Activated naive CD4-positive, alpha-beta T cell treated with anti-CD3 and anti-CD28 coated beads, Interleukin-2, amount 50 U/mL, for 72 hours (primary cell): ENCODE results near the gene PLAAT5. TPM values are rescaled to one million over a fixed set of nuclear protein-coding genes. Genes with fewer than 3 reads are reported as not detected.

Experiments
- ATAC-seq, 2 donors: fragments of 150-1000 bp; cut with Tn5 transposase; 2 replicates each; pipeline ENCODE4 v1.10.0; 2021; ENCODE audit warnings: mild to moderate bottlenecking in 2 of 2, moderate library complexity in 2 of 2
- DNase-seq, 2 donors: peaks; one replicate each; pipeline ENCODE4 v3.0.0; 2021 to 2022; ENCODE audit warnings: low spot score in 2 of 2
- H3K27ac Mint-ChIP-seq, 2 donors: one replicate each; pipeline ENCODE4 v1.8.0; 2022; ENCODE audit warnings: mild to moderate bottlenecking in 2 of 2, mixed read lengths in 2 of 2
- H3K36me3 Mint-ChIP-seq, 2 donors: one replicate each; pipeline ENCODE4 v1.8.0; 2022; ENCODE audit warnings: mixed read lengths in 2 of 2
- H3K9me3 Mint-ChIP-seq, 2 donors: one replicate each; pipeline ENCODE4 v1.8.0; 2022; ENCODE audit warnings: mixed read lengths in 2 of 2
- total RNA-seq, 2 donors: library from RNA; stranded (reverse); gene quantifications; one replicate each; pipeline ENCODE4 v1.2.3, GENCODE V29; 2022

The PLAAT5 gene
- total RNA-seq, 2 donors from 2014 or later, result not detected

GRCh38 chr11:63502252-63502820 lies 11.4 kb upstream of the PLAAT5 start:
- peaks cover 12 to 20% of the 10 kb centered on the region in 2 donors for H3K36me3 Mint-ChIP-seq
- ATAC-seq, result no peak
- peak overlapping the region in 1 of 2 donors; percentile 42 for H3K27ac Mint-ChIP-seq
- no peak for DNase-seq
- peaks cover 5 to 14% of the 10 kb centered on the region in 2 donors for H3K9me3 Mint-ChIP-seq

GRCh38 chr11:63501236-63501635 lies 10.3 kb upstream of the PLAAT5 start:
- no peak for ATAC-seq
- H3K9me3 Mint-ChIP-seq, result peaks cover 5 to 14% of the 10 kb centered on the region in 2 donors
- H3K36me3 Mint-ChIP-seq, result peaks cover 12 to 20% of the 10 kb centered on the region in 2 donors
- no peak for DNase-seq
- H3K27ac Mint-ChIP-seq, result no peak overlapping the region

- ATAC-seq (no peak), DNase-seq (no peak)
- H3K27ac Mint-ChIP-seq, result no peak overlapping the region
- peaks cover 12 to 20% of the 10 kb centered on the region in 2 donors for H3K36me3 Mint-ChIP-seq
- H3K9me3 Mint-ChIP-seq, result peaks cover 5 to 14% of the 10 kb centered on the region in 2 donors
Observed at GRCh38 chr11:63499874-63500273, 8.9 kb upstream of the PLAAT5 start.

DNA sequence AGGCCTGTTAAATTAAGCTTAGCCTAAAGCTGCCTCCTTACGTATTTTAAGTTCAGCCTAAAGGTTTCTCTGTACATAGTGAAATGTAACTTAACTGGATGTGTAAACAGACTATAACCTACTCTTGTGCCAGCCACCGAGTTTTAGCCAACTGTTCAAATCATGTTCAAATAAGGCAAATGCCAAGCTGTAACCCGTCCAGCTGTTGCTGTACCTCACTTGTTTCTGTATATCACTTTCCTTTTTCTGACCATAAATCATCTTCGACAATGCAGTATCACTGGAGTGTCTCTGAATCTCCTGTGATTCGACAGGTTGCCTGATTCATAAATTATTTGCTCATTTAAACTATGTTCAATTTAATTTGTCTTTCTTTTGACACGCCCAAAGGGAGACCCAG lies 4.0 kb upstream of the PLAAT5 start:
- Mint-ChIP-seq H3K9me3 (peaks cover 0 to 5% of the 10 kb centered on the region in 2 donors), H3K27ac (no peak overlapping the region), H3K36me3 (peaks cover 5 to 8% of the 10 kb centered on the region in 2 donors)
- no peak for DNase-seq
- no peak for ATAC-seq

DNA sequence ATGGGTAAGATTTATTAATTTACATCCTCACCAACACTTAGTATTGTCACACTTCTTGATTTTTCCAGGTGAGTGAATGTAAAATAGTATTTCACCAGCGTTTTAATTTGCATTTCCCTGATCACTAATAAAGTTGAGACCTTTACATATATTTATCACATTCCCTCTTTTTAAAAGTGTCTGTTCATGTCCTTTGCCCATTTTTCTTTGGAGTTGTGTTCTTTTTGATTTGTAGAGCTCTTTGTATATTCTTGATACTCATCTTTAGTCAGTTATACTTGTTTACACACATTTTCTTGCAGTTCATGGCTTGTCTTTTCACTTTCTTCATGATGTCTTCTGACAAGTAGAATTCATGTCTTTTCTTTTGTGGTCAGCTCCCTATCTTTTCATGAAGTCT lies 2.2 kb upstream of the PLAAT5 start:
- ATAC-seq, result no peak
- DNase-seq, result no peak
- no peaks in the 10 kb centered on the region for H3K9me3 Mint-ChIP-seq
- H3K36me3 Mint-ChIP-seq, result no peaks in the 10 kb centered on the region
- no peak overlapping the region for H3K27ac Mint-ChIP-seq

DNA sequence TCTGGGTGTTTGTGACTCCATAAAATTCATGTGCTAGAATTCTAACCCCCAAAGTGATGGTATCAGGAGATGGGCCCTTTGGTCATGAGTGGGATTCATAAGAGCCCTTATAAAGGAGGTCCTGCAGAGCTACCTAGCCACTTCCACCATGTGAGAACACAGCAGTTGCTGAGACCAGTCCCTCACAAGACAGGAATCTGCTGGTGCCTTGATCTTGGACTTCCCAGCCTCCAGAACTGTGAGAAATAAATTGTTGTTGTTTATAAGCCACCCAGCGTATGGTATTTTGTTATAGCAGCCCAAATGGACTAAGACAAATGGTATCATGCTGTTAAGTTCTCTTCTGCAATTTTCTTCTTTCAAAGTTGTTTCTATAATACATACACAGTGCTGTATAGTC lies 1.5 kb upstream of the PLAAT5 start:
- no peak for DNase-seq

DNA sequence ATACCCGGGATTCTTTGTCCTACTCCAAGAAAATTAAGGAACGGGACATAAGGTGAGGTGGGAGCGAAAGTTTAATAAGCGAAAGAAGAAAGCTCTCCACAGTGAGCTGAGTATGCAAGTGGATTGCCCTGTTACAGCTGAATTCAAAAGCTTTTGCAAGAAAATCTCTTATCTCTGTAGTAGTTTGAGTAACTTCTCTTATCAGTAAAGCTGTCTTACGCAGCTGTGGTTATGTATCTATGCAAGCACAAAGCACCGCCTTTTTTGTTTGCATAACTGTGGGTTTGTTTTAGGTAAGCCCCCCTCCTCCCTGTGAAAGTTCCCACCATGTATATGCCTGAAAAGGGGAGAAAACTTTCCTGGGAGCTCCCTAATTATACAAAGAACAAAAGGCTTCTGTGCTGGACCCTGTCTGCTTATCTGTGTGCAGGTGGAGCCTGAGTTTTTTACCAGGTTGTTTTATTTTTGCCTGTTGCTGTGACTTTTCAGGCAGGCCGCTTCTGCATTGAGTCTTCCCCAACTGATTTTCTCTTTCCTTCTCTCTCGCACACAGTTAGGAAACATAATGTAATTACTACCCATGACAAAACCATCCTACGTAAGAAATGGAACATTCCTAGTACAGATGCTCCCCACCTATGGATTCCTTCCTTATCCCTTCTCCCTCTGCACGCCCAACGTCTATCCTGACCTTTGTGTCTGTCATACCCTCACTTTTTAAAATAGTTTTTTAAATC lies 837 bp upstream of the PLAAT5 start:
- ATAC-seq (peak in 1 of 2 donors; percentile 36), DNase-seq (no peak)
- Mint-ChIP-seq H3K27ac (no peak overlapping the region), H3K9me3 (no peaks in the 10 kb centered on the region), H3K36me3 (no peaks in the 10 kb centered on the region)

More for the DNA sequence above, 1.5 kb upstream of the PLAAT5 start:
- Mint-ChIP-seq H3K27ac (no peak overlapping the region), H3K36me3 (no peaks in the 10 kb centered on the region), H3K9me3 (no peaks in the 10 kb centered on the region)
- no peak for ATAC-seq

GRCh38 chr11:63491240-63491587 lies 247 bp upstream of the PLAAT5 start:
- Mint-ChIP-seq H3K27ac (no peak overlapping the region), H3K9me3 (no peaks in the 10 kb centered on the region), H3K36me3 (no peaks in the 10 kb centered on the region)
- peak in 1 of 2 donors; percentile 13 for ATAC-seq
- DNase-seq, result no peak

GRCh38 chr11:63489879-63490278 lies 1.1 kb downstream of the PLAAT5 start:
- no peak for DNase-seq
- no peak overlapping the region for H3K27ac Mint-ChIP-seq
- peaks cover 0 to 9% of the 10 kb centered on the region in 2 donors for H3K36me3 Mint-ChIP-seq
- ATAC-seq, result no peak
- H3K9me3 Mint-ChIP-seq, result peaks cover 4% of the 10 kb centered on the region in 2 donors

DNA sequence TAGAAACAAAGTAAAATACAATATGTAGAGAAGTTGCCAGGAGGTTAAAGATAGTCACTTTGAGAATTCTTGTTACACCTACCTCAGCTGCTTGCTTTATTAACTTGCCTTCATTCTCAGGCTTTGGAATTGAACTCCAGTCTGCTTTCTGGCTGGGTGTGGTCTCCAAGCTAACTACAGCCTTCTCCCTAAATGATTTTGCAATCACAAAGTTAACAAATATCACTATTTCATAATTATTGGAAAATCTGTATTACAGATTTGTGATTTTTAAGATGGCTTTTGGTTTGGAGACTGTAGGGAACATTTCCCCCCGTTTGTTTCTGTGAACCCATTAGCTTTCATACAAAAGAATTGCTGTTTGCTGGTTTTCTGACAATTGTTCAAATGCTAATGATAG lies 2.2 kb downstream of the PLAAT5 start:
- Mint-ChIP-seq H3K27ac (no peak overlapping the region), H3K36me3 (peaks cover 0 to 14% of the 10 kb centered on the region in 2 donors), H3K9me3 (peaks cover 4 to 7% of the 10 kb centered on the region in 2 donors)
- no peak for DNase-seq
- ATAC-seq, result no peak

DNA sequence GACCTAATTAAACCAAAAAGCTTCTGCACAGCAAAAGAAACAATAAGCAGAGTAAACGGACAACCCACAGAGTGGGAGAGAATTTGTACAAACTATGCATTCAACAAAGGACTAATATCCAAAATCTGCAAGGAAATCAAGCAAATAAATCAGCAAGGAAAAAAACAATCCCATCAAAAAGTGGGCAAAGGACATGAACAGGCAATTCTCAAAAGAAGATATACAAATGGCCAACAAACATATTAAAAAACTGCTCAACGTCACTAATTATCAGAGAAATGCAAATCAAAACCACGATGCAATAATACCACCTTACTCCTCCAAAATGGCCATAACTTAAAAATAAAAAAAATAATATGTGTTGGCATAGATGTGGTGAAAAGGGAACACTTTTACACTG lies 5.2 kb downstream of the PLAAT5 start:
- H3K9me3 Mint-ChIP-seq, result peaks cover 4 to 8% of the 10 kb centered on the region in 2 donors
- no peak for DNase-seq

DNA sequence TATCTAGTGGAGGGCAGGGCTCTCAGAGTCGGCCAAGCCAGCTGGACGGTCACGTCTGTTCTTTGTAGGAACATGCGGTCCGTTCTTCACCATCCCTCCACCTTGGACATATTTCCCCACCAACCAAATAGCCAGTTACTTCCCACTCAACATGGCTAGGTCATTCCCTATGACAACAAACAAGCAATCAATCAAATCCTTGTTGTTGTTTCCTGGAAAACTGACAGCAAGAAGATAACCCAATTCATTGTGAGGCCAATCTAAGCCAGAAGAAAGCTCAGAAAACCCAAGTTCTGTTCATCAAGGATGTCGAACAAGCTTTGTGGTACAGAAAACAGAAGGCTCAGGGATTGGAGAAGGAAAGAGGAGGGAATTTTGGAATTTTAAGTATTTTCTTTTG lies 10.9 kb downstream of the PLAAT5 start:
- Mint-ChIP-seq H3K27ac (no peak overlapping the region), H3K9me3 (peaks cover 4 to 9% of the 10 kb centered on the region in 2 donors), H3K36me3 (peaks cover 6 to 7% of the 10 kb centered on the region in 2 donors)
- no peak for DNase-seq
- no peak for ATAC-seq

More for the DNA sequence above, 5.2 kb downstream of the PLAAT5 start:
- ATAC-seq, result no peak
- Mint-ChIP-seq H3K36me3 (peaks cover 0 to 15% of the 10 kb centered on the region in 2 donors), H3K27ac (no peak overlapping the region)

DNA sequence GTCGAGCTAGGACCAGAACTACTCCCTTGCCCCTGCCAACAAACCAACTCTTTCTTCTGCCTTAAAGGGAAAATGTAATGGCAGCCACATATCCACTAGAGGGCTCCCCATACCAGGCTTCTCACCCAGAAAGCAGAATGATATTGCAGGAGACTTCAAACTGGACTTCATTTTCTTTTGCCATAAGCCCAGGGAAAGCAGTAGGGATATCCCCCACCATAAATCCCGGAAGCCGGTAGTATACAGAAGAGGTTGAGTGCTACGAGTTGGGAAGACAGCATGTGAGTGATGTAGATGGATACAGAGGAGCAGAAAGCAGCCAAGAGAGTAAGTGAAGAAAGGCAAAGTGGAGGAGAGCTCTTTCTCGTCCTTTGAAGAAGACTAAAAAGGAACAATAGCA lies 12.1 kb downstream of the PLAAT5 start:
- no peak overlapping the region for H3K27ac Mint-ChIP-seq
- H3K9me3 Mint-ChIP-seq, result peaks cover 4 to 8% of the 10 kb centered on the region in 2 donors
- DNase-seq (peak in 1 of 2 donors; percentile 25), ATAC-seq (peak; percentile 47 to 86)
- H3K36me3 Mint-ChIP-seq, result peaks cover 2 to 6% of the 10 kb centered on the region in 2 donors

GRCh38 chr11:63476618-63477017 lies 14.3 kb downstream of the PLAAT5 start:
- no peak for DNase-seq
- Mint-ChIP-seq H3K36me3 (peaks cover 0 to 6% of the 10 kb centered on the region in 2 donors), H3K9me3 (peaks cover 10% of the 10 kb centered on the region in 2 donors), H3K27ac (no peak overlapping the region)
- ATAC-seq, result no peak

GRCh38 chr11:63472372-63472771 lies 18.6 kb downstream of the PLAAT5 start:
- H3K27ac Mint-ChIP-seq, result no peak overlapping the region
- peaks cover 6% of the 10 kb centered on the region in 2 donors for H3K36me3 Mint-ChIP-seq
- no peak for DNase-seq
- no peak for ATAC-seq
- peaks cover 15 to 18% of the 10 kb centered on the region in 2 donors for H3K9me3 Mint-ChIP-seq

GRCh38 chr11:63470311-63470710 lies 20.7 kb downstream of the PLAAT5 start:
- Mint-ChIP-seq H3K36me3 (peaks cover 0 to 6% of the 10 kb centered on the region in 2 donors), H3K27ac (no peak overlapping the region), H3K9me3 (peaks cover 11 to 13% of the 10 kb centered on the region in 2 donors)
- no peak for DNase-seq
- no peak for ATAC-seq

DNA sequence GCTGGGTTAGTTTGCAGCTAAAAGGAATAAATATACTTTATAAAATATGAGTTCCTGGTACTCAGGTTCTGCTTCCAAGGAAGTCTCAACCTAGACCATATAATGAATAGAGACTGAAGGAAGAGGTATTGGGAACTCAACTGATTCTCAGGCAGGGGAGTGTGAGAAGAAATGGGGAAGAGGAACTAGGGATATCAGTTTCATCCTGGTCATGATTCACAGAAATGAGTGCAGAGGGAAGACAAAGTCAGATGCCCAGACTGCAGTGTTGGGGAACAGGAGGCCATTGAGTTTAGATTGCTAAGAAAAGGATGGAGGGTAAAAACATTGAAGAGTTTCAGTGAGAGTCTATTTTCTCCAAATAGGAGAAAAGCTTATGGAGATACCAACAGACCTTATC lies 28.8 kb downstream of the PLAAT5 start:
- no peak overlapping the region for H3K27ac Mint-ChIP-seq
- ATAC-seq (no peak), DNase-seq (no peak)
- H3K9me3 Mint-ChIP-seq, result no peaks in the 10 kb centered on the region
- no peaks in the 10 kb centered on the region for H3K36me3 Mint-ChIP-seq

GRCh38 chr11:63459586-63459985 lies 31.4 kb downstream of the PLAAT5 start:
- Mint-ChIP-seq H3K36me3 (no peaks in the 10 kb centered on the region), H3K27ac (no peak overlapping the region), H3K9me3 (no peaks in the 10 kb centered on the region)
- DNase-seq, result no peak
- ATAC-seq, result no peak
